ENCODE data around the gene BAIAP2L2. TPM values are rescaled to one million over a fixed set of nuclear protein-coding genes. Genes with fewer than 3 reads are reported as not detected.
"Not testable (repeated sequence)": the region's sequence is repeated elsewhere in the genome, so short reads cannot be mapped to it uniquely, and the experiment has no call there.

The BAIAP2L2 gene
- total and polyA plus RNA-seq, 2 experiments from 2014 or later: 3.9 to 5.6 TPM

DNA sequence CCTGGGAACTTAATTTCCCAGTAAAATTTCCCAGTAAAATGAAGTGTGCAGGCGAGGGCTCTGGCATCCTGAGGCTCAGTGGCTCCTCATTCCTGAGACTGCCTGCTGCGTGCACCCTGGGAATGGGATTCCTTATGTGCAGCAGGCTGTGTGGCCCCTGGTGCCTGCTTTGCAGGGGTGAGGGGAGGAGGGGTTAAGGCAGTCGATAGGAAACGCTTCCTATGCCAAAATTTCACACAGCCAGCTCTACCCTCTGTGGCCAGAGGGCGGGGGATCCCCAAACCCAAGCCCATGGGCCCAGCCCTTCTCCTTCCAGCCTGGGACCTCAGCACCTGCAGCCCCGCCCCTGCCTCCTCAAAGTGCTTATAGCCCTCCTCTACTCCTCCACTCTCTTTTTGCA lies 12.1 kb upstream of the BAIAP2L2 start (continued):
- TF ChIP-seq ETS1 (IDR thresholded peaks at IDR 0.05) (no peak), STAT1 (IDR thresholded peaks at IDR 0.05; ENCODE audit: unreplicated experiment) (no peak), ZNF331 (CRISPR knock-in tag; IDR thresholded peaks at IDR 0.05; ENCODE audit: low read depth) (no peak), REST (IDR thresholded peaks at IDR 0.05; ENCODE audit: unreplicated experiment) (no peak)

DNA sequence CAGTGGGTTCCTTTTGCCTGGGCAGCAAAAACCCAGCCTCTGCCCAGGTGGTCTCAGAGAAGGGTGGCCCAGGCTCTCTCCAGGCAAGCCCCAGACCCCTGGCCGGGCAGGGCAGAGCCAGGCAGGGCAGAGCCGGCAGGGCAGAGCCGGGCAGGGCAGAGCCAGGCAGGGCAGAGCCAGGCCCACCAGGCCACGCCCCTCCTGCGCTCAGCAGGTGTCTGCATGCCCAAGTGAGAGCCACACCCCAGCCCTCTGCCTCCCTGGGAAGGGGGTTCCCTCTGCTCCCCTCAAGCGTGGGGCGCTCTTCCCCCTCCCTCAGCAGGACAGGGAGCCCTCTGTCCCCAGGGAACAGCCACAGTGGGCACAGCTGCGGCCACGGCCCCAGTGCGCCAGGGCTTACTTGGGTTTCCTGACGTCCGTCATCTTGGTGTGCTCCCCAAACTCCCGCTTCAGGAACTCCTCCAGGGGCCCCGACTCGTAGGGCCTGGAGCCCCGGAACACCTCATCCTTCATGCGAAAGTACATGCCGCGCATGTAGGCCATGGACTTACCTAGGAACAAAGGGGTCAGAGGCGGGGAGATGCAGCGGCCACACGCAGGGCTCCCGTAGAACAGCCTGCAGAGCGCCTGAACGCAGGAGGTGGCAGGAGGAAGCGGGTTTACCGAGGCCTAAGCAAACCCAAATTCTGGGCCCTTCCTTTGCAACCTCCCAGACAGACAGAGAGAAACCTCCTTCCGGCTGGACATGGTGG lies 10.1 kb upstream of the BAIAP2L2 start:
- Histone ChIP-seq H4K20me1 (replicated peaks; ENCODE audit: insufficient read depth) (no peaks in the 10 kb centered on the region), H3K27ac (ENCODE audit: low read depth) (no peak overlapping the region), H2AFZ (0 out of 2 replicates have a peak overlapping the region, but pooled peaks have one; percentile 28), H3F3A (replicated peaks; ENCODE audit: low read depth) (0 out of 2 replicates have a peak, but pooled peaks cover 3% of the 10 kb centered on the region), H3K4me2 (no peak overlapping the region), H3K79me2 (replicated peaks; ENCODE audit: insufficient read depth) (no peaks in the 10 kb centered on the region), H3K4me1 (ENCODE audit: insufficient read depth) (no peaks in the 10 kb centered on the region), H3K9me2 (ENCODE audit: insufficient read depth) (no peaks in the 10 kb centered on the region), H3K4me3 (no peak overlapping the region), H3K36me3 (ENCODE audit: insufficient read depth) (no peaks in the 10 kb centered on the region), H3K27me3 (ENCODE audit: insufficient read depth) (no peaks in the 10 kb centered on the region)
- Mint-ChIP-seq H3K4me1 (peaks cover 4% of the 10 kb centered on the region), H3K27ac (no peak overlapping the region), H3K4me3 (no peak overlapping the region), H3K9me3 (no peaks in the 10 kb centered on the region), H3K27me3 (ENCODE audit: insufficient read depth, low read depth, poor library complexity) (peaks cover 2% of the 10 kb centered on the region), H3K36me3 (ENCODE audit: low read depth) (no peaks in the 10 kb centered on the region; the same call in 2 of the 3 replicates)
- DNase-seq (ENCODE audit: low spot score): peak; percentile 36
- ATAC-seq: peak; percentile 67
- TF ChIP-seq JUNB (IDR thresholded peaks at IDR 0.05; ENCODE audit: unreplicated experiment) (no peak), POLR2AphosphoS5 (IDR thresholded peaks at IDR 0.05; ENCODE audit: low read depth) (no peak), REST (IDR thresholded peaks at IDR 0.05; ENCODE audit: unreplicated experiment) (no peak), ZNF331 (CRISPR knock-in tag; IDR thresholded peaks at IDR 0.05; ENCODE audit: low read depth) (no peak)

GRCh38 chr22:38118747-38119146 lies 8.3 kb upstream of the BAIAP2L2 start:
- H3K27me3 Mint-ChIP-seq (ENCODE audit: insufficient read depth, low read depth, poor library complexity); ATAC-seq; H3K4me3 ChIP-seq; H4K20me1 ChIP-seq (replicated peaks; ENCODE audit: insufficient read depth); H3K36me3 ChIP-seq (ENCODE audit: insufficient read depth); H3K4me1 Mint-ChIP-seq; DNase-seq (ENCODE audit: low spot score); H2AFZ ChIP-seq; H3K4me2 ChIP-seq; H3K79me2 ChIP-seq (replicated peaks; ENCODE audit: insufficient read depth); H3K4me3 Mint-ChIP-seq; H3K9me3 Mint-ChIP-seq; H3K27me3 ChIP-seq (ENCODE audit: insufficient read depth); H3F3A ChIP-seq (replicated peaks; ENCODE audit: low read depth); H3K4me1 ChIP-seq (ENCODE audit: insufficient read depth); H3K9me2 ChIP-seq (ENCODE audit: insufficient read depth); H3K36me3 Mint-ChIP-seq (ENCODE audit: low read depth); H3K27ac Mint-ChIP-seq; H3K27ac ChIP-seq (ENCODE audit: low read depth): not testable (repeated sequence)
